ENCODE results near the gene TMPO.

Gene TMPO

DNA sequence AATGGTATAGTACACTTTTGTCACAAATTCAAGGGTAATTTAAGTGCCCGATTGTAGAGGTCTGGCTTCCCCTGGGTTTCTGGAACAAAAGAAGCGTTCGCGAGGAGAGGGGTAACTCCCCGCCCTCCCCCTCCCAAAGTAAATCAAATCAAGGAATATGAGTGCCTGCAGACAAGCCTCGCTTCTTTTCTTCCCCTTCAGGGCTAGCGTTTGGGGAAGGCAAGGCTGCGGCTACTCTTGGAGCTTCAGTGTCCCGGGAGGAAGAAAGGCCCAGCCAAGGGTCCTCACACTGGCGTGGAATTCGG is 456 bp upstream of the TMPO start:
- TF ChIP-seq, protein P1, sequence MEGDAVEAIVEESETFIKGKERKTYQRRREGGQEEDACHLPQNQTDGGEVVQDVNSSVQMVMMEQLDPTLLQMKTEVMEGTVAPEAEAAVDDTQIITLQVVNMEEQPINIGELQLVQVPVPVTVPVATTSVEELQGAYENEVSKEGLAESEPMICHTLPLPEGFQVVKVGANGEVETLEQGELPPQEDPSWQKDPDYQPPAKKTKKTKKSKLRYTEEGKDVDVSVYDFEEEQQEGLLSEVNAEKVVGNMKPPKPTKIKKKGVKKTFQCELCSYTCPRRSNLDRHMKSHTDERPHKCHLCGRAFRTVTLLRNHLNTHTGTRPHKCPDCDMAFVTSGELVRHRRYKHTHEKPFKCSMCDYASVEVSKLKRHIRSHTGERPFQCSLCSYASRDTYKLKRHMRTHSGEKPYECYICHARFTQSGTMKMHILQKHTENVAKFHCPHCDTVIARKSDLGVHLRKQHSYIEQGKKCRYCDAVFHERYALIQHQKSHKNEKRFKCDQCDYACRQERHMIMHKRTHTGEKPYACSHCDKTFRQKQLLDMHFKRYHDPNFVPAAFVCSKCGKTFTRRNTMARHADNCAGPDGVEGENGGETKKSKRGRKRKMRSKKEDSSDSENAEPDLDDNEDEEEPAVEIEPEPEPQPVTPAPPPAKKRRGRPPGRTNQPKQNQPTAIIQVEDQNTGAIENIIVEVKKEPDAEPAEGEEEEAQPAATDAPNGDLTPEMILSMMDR (IDR thresholded peaks at IDR 0.05; ENCODE audit: low read depth, low read length) = no peak
- TF ChIP-seq POLR2A (IDR thresholded peaks at IDR 0.05; ENCODE audit: extremely low read depth, insufficient read length) (no peak), MYC (IDR thresholded peaks at IDR 0.05; ENCODE audit: low read depth, low read length) (no peak)
- TF ChIP-seq, protein P2, sequence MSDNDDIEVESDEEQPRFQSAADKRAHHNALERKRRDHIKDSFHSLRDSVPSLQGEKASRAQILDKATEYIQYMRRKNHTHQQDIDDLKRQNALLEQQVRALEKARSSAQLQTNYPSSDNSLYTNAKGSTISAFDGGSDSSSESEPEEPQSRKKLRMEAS (IDR thresholded peaks at IDR 0.05; ENCODE audit: low read depth, low read length) = no peak
- peak overlapping the region; percentile 92 for H3K4me3 ChIP-seq (ENCODE audit: low read depth, low read length)

DNA sequence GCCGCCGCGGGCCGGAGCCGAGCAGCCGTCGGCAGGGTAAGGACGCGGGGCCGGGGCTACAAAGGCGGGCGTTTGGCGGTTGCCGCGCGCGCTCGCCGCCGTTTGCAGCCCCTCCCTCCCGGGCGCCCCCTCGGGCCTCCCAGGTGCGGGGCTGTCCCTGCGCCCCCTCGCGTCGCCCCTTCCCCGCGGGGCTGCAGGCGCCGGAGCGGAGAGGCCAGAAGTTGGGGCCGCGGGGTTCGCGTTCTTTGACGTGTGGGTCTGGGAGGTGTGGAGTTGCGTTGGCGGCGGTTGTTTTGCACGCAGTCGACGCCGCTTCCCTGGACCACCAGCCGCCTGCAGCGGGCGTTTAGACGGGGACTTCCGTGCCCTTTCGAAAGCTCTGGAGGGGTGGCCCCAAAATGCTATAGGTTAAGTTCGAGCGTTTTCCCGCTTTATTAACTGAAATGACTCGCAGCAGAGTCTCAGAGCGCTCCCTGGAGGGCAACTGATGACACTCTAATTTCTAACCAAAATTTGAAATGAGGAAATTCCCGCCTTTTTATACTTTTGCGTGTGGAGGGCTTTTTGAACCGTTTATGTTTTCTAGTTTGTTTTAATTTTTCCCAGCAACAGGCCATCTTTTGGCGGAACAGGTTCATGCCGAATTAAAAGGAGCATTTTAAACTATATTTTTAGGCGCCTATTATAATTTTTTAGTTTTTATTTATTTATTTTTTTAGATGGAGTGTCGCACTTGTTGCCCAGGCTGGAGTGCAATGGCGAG is 902 bp downstream of the TMPO start:
- TF ChIP-seq MYC (IDR thresholded peaks at IDR 0.05; ENCODE audit: low read depth, low read length) (peak; percentile 75), POLR2A (IDR thresholded peaks at IDR 0.05; ENCODE audit: extremely low read depth, insufficient read length) (peak; percentile 74)
- TF ChIP-seq, protein P1 (IDR thresholded peaks at IDR 0.05; ENCODE audit: low read depth, low read length) = peak; percentile 71
- TF ChIP-seq, protein P2 (IDR thresholded peaks at IDR 0.05; ENCODE audit: low read depth, low read length) = peak; percentile 74
- DNase-seq (ENCODE audit: low read depth) = peak; percentile 99
- peak overlapping the region; percentile 92 for H3K4me3 ChIP-seq (ENCODE audit: low read depth, low read length)

More for the DNA sequence above, 456 bp upstream of the TMPO start:
- DNase-seq (ENCODE audit: low read depth) = no peak

DNA sequence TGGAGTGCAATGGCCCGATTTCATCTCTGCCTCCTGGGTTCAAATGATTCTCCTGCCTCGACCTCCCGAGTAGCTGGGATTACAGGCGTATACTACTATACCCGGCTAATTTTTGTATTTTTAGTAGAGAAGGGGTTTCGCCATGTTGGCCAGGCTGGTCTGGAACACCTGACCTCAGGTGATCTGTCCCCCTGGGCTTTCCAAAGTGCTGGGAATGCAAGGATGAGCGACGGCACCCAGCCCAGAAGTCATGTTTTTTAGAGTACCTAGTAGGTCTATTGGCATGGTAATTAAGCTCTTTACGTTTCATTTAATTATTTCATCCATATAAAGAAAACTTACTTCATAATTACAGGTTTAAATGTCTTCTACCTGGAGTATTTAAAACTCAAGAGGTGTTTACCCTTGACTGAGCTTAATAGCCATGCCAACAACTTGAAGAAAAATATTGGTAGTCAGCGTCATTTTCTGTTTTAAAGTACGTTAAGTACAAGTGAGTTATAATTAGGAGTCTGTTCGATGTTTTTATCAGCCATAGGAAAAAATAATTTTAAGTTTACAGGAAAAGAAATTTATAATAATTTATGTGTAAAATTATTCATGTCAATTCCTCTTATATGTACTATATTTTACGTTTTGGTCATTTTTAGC is 4.0 kb downstream of the TMPO start:
- peak overlapping the region; percentile 37 for H3K4me3 ChIP-seq (ENCODE audit: low read depth, low read length)
- DNase-seq (ENCODE audit: low read depth) = no peak
- TF ChIP-seq POLR2A (IDR thresholded peaks at IDR 0.05; ENCODE audit: extremely low read depth, insufficient read length) (no peak), MYC (IDR thresholded peaks at IDR 0.05; ENCODE audit: low read depth, low read length) (no peak)
- TF ChIP-seq, protein P2 (IDR thresholded peaks at IDR 0.05; ENCODE audit: low read depth, low read length) = no peak
- TF ChIP-seq, protein P1 (IDR thresholded peaks at IDR 0.05; ENCODE audit: low read depth, low read length) = no peak

DNA sequence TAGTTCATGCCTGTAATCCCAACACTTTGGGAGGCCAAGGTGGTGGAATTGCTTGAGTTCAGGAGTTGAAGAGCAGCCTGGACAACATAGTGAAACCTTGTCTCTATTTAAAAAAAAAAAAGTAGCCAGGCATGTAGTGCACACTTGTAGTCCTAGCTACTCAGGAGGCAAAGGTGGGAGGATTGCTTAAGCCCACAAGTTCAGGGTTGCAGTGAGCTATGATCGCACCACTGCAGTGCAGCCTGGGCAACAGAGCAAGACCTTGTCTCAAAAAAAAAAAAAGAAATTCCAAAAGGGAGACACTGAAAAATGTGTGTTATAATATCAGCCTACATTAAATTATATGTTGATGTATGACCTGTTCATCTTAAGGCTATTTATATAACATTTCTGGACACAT is 14.7 kb downstream of the TMPO start:
- DNase-seq (ENCODE audit: low read depth) = peak; percentile 30
- TF ChIP-seq, protein P1 (IDR thresholded peaks at IDR 0.05; ENCODE audit: low read depth, low read length) = no peak
- no peak for TF ChIP-seq MYC (IDR thresholded peaks at IDR 0.05; ENCODE audit: low read depth, low read length)
- TF ChIP-seq, protein P2 (IDR thresholded peaks at IDR 0.05; ENCODE audit: low read depth, low read length) = no peak
- TF ChIP-seq POLR2A (IDR thresholded peaks at IDR 0.05; ENCODE audit: extremely low read depth, insufficient read length) = no peak
- H3K4me3 ChIP-seq (ENCODE audit: low read depth, low read length) = no peak overlapping the region

DNA sequence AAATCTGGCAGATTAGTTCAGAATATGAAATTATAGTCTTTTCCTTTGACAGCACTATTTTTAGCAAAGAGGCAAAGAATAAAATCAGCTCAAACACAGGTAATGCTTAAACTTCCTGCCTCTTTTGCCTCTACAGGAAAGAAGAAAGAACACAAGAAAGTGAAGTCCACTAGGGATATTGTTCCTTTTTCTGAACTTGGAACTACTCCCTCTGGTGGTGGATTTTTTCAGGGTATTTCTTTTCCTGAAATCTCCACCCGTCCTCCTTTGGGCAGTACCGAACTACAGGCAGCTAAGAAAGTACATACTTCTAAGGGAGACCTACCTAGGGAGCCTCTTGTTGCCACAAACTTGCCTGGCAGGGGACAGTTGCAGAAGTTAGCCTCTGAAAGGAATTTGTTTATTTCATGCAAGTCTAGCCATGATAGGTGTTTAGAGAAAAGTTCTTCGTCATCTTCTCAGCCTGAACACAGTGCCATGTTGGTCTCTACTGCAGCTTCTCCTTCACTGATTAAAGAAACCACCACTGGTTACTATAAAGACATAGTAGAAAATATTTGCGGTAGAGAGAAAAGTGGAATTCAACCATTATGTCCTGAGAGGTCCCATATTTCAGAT is 17.4 kb downstream of the TMPO start:
- DNase-seq (ENCODE audit: low read depth) = peak; percentile 76
- H3K4me3 ChIP-seq (ENCODE audit: low read depth, low read length) = no peak overlapping the region
- TF ChIP-seq, protein P2 (IDR thresholded peaks at IDR 0.05; ENCODE audit: low read depth, low read length) = no peak
- TF ChIP-seq, protein P1 (IDR thresholded peaks at IDR 0.05; ENCODE audit: low read depth, low read length) = peak; percentile 47

Measured in NB4 (cell line).